Measurements from ENCODE around the gene C3orf22. TPM values are rescaled to one million over a fixed set of nuclear protein-coding genes. Genes with fewer than 3 reads are reported as not detected.
A peak's percentile ranks its signal among the peaks of the same experiment; 100 is the strongest.

C3orf22 gene
- total and polyA plus RNA-seq, 7 donors, result 0.12 TPM; not detected in 6

DNA sequence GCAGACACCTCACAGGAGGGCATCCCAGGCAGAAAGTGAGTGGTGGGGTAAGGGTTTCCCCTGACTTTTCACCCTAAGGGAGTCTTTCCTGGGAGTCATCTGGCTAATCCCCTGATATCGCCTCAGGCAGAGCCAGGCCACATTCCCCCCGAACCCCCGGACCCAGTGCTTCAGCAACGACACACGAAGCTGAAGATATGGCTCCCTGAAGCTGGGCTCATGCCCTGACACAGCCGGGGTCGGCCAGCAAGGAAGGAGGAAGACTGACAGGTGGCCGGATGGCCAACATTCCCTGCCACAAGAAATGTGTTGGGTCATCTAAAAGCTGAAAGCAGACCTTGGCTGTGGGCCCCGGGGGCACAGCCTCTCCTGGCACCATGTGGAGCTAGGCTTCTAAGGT is 20.4 kb downstream of the C3orf22 start:
- Histone ChIP-seq H3K9me3 (no peaks in the 10 kb centered on the region), H3K4me3 (no peak overlapping the region), H3K27ac (no peak overlapping the region), H3K27me3 (ENCODE audit: insufficient read depth in 3 of 3, low read length in 2 of 3) (peaks cover 0 to 24% (median 6%) of the 10 kb centered on the region in 3 donors), H3K36me3 (ENCODE audit: insufficient read depth in 1 of 2, low read depth in 1 of 2) (no peaks in the 10 kb centered on the region), H3K4me1 (peaks cover 11% of the 10 kb centered on the region)
- ATAC-seq, result peak in 1 of 4 donors; percentile 51
- TF ChIP-seq, protein P1, sequence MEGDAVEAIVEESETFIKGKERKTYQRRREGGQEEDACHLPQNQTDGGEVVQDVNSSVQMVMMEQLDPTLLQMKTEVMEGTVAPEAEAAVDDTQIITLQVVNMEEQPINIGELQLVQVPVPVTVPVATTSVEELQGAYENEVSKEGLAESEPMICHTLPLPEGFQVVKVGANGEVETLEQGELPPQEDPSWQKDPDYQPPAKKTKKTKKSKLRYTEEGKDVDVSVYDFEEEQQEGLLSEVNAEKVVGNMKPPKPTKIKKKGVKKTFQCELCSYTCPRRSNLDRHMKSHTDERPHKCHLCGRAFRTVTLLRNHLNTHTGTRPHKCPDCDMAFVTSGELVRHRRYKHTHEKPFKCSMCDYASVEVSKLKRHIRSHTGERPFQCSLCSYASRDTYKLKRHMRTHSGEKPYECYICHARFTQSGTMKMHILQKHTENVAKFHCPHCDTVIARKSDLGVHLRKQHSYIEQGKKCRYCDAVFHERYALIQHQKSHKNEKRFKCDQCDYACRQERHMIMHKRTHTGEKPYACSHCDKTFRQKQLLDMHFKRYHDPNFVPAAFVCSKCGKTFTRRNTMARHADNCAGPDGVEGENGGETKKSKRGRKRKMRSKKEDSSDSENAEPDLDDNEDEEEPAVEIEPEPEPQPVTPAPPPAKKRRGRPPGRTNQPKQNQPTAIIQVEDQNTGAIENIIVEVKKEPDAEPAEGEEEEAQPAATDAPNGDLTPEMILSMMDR (IDR thresholded peaks at IDR 0.05), result no peak
- intact Hi-C loops (cut with DNase I), result no loop called here
- WGBS, 3 donors, result 36 to 51% (median 37%) methylated on average over 9 of the region's 9 CpGs
- DNase-seq, result peak in 1 of 2 donors; percentile 49

DNA sequence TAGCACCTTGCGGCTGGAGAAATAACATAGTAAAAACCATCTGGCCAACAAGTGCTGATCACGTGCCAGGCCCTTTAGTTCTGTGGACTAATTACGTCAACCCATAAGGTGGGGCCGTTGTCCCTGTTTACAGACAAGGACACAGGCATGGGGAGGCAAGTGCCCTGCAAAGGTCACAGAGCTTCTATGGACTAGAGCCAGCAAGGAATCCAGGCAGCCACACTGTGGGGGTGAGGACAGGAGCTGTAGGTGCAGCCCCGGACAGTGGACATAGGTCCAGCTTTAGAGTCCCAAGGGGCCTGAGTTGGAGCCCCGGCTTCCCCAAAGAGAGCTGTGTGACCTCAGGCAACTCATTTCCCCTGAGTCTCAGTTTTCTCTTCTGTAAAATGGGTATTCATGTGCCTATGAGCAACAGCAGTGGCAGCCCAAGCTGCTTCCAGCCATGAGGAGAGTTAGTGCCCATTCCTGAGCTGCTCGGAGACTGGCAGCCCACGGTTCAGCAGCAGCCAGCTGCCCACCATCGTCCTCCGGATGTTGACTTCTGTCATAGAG is 20.9 kb downstream of the C3orf22 start:
- Histone ChIP-seq H3K9me3 (no peaks in the 10 kb centered on the region), H3K27me3 (ENCODE audit: insufficient read depth in 3 of 3, low read length in 2 of 3) (peaks cover 0 to 18% (median 6%) of the 10 kb centered on the region in 3 donors), H3K4me1 (peaks cover 11% of the 10 kb centered on the region), H3K36me3 (ENCODE audit: insufficient read depth in 1 of 2, low read depth in 1 of 2) (no peaks in the 10 kb centered on the region), H3K27ac (no peak overlapping the region), H3K4me3 (no peak overlapping the region)
- WGBS, 3 donors, result 51 to 64% (median 59%) methylated on average over 10 of the region's 10 CpGs
- intact Hi-C loops (cut with DNase I), result no loop called here
- DNase-seq, result peak in 1 of 2 donors; percentile 25
- TF ChIP-seq, protein P1 (IDR thresholded peaks at IDR 0.05), result no peak
- ATAC-seq, result no peak

DNA sequence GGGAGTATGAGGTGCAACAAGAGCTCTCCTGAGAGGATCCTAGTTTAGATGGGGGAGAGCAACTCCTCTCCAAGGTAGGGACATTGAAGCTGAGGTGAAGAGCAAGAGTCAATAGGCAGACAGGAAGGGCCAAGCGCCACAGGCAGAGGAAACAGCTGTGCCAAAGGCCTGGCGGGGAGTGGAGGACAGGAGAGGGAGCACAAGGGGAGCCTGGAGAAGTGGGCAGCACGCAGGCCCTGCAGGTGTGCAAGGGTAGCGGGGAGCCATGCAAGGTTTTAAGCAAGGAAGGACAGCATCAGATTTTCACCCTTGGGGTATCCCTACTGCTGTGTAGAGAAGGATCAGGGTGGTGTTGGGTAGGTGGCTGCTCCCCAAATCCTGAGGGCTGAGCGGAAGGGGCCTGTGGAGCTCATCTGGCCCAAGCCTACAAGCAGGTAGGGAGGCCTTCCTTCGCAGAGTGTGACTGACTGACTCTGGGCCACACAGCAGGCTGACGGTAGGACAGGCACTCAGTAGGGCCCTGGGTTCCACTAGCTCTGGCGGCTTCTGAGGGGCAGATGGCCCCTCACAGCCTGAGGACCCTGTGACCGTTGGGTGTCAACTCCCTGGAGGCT is 21.5 kb downstream of the C3orf22 start:
- Histone ChIP-seq H3K36me3 (ENCODE audit: insufficient read depth in 1 of 2, low read depth in 1 of 2) (no peaks in the 10 kb centered on the region), H3K4me1 (peaks cover 11% of the 10 kb centered on the region), H3K9me3 (no peaks in the 10 kb centered on the region), H3K4me3 (no peak overlapping the region), H3K27ac (no peak overlapping the region), H3K27me3 (ENCODE audit: insufficient read depth in 3 of 3, low read length in 2 of 3) (peaks cover 0 to 13% (median 6%) of the 10 kb centered on the region in 3 donors)
- ATAC-seq (no peak), DNase-seq (peak in 1 of 2 donors; percentile 23)
- WGBS, 3 donors, result 74 to 75% (median 74%) methylated on average over 9 of the region's 9 CpGs
- TF ChIP-seq, protein P1 (IDR thresholded peaks at IDR 0.05), result no peak
- intact Hi-C loops (cut with DNase I), result no loop called here

DNA sequence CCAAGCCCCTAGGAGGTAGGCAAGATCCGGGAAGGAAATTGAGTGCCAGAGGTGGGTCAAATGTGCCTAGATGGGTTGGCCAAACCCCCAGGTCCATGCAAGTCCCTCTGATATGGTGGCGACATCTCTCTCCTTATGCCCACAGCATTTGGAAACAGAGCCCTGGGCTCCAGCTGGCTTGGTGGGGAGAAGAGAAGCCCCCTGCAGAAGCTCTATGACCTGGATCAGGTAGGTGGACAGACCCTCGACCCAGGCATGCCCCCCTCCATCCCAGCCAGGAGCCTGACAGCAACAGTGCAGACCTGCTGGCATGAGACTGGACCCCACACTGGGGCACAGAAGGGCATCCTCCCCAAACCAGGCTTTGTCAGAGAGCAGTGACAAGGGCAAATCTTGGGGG is 22.6 kb downstream of the C3orf22 start:
- peak in 1 of 2 donors; percentile 26 for DNase-seq
- H3K27me3 ChIP-seq (ENCODE audit: insufficient read depth in 3 of 3, low read length in 2 of 3), result peaks cover 0 to 3% (median 2%) of the 10 kb centered on the region in 3 donors
- WGBS, 3 donors, result 69 to 77% (median 76%) methylated on average over 3 of the region's 3 CpGs

More for the DNA sequence above, 22.6 kb downstream of the C3orf22 start:
- intact Hi-C loops (cut with DNase I), result no loop called here
- no peak for ATAC-seq
- Histone ChIP-seq H3K4me3 (no peak overlapping the region), H3K9me3 (no peaks in the 10 kb centered on the region), H3K4me1 (peaks cover 11% of the 10 kb centered on the region), H3K27ac (no peak overlapping the region), H3K36me3 (ENCODE audit: insufficient read depth in 1 of 2, low read depth in 1 of 2) (no peaks in the 10 kb centered on the region)
- TF ChIP-seq, protein P1 (IDR thresholded peaks at IDR 0.05), result no peak

All from psoas muscle (tissue), 8 donors.